Epithelial cell of esophagus (primary cell): ENCODE results near the gene SDF2L1.
A peak's percentile ranks its signal among the peaks of the same experiment; 100 is the strongest.
"Not testable (repeated sequence)": the region's sequence is repeated elsewhere in the genome, so short reads cannot be mapped to it uniquely, and the experiment has no call there.

ENCODE experiments used
- DNase-seq: peaks from one replicate; pipeline ENCODE4 v3.0.0; 2010; ENCODE audit warnings: low read depth
- H3K4me3 ChIP-seq: 2 replicates; pipeline ENCODE4 v1.5.1; 2011; ENCODE audit warnings: mild to moderate bottlenecking, low read length, control low read depth
- CTCF ChIP-seq: IDR thresholded peaks from 2 replicates; pipeline ENCODE4 v1.5.1; 2011; ENCODE audit warnings: low read depth, mild to moderate bottlenecking, low read length, control low read depth, inconsistent platforms; ENCODE audit not compliant: insufficient read depth; ENCODE audit errors: missing control alignments

Gene SDF2L1

DNA sequence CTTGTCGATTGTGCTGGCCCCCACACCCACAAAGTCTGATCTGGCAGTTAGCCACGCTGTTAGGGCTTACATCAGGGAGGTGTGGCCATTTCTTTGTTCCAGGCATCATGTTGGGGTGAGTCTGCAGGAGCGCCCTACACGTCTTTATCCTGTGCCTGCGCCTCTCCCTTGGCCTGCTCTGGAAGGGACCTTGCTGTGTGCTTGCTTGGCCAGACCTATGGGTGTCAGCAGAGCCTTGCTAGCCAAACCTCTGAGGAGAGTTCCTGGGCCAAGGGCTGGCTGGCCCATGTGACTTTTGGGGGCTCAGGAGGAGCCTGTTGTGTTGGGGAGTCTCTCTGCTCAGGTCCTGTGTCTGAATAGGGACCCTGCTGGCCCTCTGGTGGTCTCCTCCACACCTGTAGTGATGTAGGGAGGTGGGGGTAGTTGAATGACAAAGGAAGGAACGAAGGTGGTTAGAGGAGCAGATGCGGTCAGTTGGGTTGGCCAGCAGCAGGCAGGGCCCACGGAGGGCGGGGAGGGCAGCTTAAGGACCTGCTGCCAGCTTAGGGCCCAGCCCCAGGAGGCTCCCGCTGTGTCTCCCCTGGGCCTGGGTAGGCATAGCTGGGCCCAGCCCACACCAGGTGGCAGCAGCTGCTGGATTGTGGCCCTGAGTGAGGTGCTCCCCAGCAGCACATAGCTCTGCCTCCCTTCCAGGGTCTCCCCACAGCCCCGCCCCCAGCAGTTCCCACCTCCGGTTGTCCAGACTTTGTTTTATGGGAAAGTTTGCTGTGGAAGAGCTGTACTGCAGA lies 31.6 kb downstream of the SDF2L1 start:
- no peak overlapping the region for H3K4me3 ChIP-seq
- peak; percentile 16 for TF ChIP-seq CTCF
- DNase-seq = no peak

GRCh38 chr22:21674638-21675245 lies 32.6 kb downstream of the SDF2L1 start:
- no peak for DNase-seq
- H3K4me3 ChIP-seq = no peak overlapping the region
- no peak for TF ChIP-seq CTCF

- TF ChIP-seq CTCF = no peak
- H3K4me3 ChIP-seq = no peak overlapping the region
- DNase-seq = no peak
These were observed 35.7 kb downstream of the SDF2L1 start for GRCh38 chr22:21677606-21678443.

DNA sequence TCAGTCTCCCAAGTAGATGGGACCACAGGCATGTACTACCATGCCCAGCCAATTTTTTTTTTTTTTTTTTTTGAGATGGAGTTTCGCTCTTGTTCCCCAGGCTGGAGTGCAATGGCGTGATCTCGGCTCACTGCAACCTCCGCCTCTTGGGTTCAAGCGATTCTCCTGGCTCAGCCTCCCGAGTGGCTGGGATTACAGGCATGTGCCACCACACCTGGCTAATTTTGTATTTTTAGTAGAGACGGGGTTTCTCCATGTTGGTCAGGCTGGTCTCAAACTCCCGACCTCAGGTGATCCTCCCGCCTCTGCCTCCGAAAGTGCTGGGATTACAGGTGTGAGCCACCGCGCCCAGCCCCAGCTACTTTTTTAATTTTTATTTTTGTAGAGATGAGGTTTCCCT lies 36.7 kb downstream of the SDF2L1 start:
- H3K4me3 ChIP-seq, DNase-seq: not testable (repeated sequence)

- H3K4me3 ChIP-seq = no peak overlapping the region
- TF ChIP-seq CTCF = no peak
These were observed 37.3 kb downstream of the SDF2L1 start for GRCh38 chr22:21679383-21679782.

DNA sequence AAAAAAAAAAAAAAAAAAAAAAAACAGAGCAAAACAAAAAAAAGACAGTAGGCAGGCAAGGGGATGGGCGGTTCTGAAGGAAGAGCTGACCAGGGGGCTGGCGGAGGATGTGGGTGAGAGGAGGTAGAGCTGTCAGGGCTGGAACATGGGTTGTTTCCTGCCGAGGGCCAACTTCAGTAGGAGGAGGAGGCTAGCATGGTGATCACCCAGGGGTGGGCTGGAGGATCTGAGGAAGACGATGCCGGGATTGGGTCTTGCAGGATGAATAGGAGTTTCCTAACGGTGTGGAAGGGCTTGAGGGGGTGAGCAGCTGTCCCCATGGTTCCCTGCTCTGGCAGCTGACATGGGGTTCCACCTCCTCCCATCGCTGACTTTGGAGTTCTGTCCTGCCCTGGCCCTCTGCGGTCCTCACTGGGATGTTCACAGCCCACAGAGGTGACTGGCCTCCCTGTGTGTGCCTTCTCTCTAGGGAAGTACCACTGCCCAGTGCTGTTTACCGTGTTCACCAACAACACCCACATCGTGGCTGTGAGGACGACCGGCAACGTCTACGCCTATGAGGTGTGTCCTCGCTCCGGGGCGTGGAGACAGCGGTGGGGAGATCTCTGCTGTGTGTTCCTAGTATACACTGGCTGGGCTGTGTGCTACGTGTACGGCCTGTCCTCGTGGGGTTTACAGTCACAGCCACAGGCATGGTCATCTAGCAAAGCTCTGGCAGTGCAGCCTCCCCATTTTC lies 38.9 kb downstream of the SDF2L1 start:
- no peak for DNase-seq
- TF ChIP-seq CTCF = no peak

More at GRCh38 chr22:21679383-21679782, 37.3 kb downstream of the SDF2L1 start:
- no peak for DNase-seq

More for the DNA sequence above, 38.9 kb downstream of the SDF2L1 start:
- H3K4me3 ChIP-seq = no peak overlapping the region
